Prostate gland (tissue), 2 donors: ENCODE results near the gene TMX2.

Source experiments
- CTCF ChIP-seq, 4 experiments: fragments of 200-600 bp in 2 of 4; fragments of 450-650 bp in 2 of 4; sonication (generic) in 2 of 4; IDR thresholded peaks; 1 replicate in 3 of 4; 2 replicates in 1 of 4; pipeline ENCODE4 v1.5.1; 2016 to 2019; ENCODE audit warnings: antibody characterized with exemption in 4 of 4, mild to moderate bottlenecking in 2 of 4, moderate library complexity in 2 of 4
- POLR2A ChIP-seq: fragments of 450-650 bp; IDR thresholded peaks from one replicate; pipeline ENCODE4 v1.6.1; 2016; ENCODE audit warnings: antibody characterized with exemption, mild to moderate bottlenecking

DNA sequence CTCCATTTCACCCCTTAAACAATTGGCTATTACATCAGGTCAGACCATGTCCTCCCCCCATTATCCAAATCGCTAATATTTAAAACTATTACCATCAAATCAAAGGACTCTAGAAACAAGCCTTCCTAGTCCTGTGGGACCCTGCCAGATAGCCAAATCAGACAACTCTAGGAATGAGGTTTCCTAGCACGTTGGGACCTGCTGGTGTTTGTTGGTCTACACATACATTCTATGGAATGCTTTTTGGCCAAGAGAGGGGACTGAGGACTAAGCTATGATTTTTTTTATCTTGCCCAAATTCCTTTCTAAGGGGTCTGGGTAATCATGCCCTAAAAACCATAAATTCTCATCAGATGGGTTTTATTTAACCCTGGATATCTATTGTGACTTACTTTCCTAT, 14.8 kb downstream of the TMX2 start:
- TF ChIP-seq CTCF (IDR thresholded peaks at IDR 0.05) (no peak), POLR2A (no peak)
